Activated CD8-positive, alpha-beta memory T cell treated with anti-CD3 and anti-CD28 coated beads for 1 hour (primary cell): Measurements from ENCODE around the gene APBA2.

Source experiments
- DNase-seq, 2 donors: peaks; one replicate each; pipeline ENCODE4 v3.0.0-alpha.2; 2020; ENCODE audit warnings: low read depth in 1 of 2; ENCODE audit errors: extremely low read depth in 1 of 2

Gene APBA2

DNA sequence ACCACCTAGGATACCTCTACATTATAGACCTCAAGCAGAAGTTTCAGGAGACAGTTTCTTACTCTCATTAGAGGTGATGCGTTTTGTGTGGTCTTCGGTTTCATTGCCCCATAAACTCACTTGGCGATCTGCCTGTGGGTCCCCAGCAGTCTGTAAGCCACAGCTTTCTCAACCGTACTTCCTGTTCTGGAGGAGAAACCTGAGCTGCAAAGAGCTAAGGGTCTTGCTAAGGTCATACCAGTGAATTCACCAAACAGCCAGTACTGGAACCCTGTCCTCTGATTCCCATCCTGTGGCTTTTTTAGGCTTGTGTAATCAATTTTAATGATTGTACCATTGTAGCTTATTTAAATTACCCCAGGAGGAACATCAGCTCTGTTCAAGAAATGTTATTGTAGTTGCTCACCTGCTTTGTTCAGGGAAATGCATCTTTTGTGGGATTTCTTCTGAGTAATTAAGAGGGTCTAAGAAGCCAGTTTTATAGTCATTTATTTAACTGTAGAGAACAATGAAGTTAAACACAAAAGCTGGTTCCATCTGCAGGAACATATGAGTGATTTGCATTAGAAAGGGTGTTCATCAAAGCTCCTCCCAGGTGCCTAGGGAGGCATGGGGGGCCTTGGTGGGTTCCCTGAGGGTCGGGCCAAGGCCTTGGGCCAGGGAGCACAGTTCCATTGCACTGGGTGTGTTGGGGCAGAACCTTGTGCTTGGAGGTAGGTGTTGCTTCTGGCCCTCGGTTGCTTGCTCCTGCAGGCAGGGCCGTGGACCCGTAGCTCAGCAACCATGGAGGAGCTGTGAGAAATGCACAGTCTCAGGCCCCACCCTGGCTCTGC lies 69.6 kb downstream of the APBA2 start:
- no peak for DNase-seq

GRCh38 chr15:28955993-28956421 lies 70.2 kb downstream of the APBA2 start:
- no peak for DNase-seq

DNA sequence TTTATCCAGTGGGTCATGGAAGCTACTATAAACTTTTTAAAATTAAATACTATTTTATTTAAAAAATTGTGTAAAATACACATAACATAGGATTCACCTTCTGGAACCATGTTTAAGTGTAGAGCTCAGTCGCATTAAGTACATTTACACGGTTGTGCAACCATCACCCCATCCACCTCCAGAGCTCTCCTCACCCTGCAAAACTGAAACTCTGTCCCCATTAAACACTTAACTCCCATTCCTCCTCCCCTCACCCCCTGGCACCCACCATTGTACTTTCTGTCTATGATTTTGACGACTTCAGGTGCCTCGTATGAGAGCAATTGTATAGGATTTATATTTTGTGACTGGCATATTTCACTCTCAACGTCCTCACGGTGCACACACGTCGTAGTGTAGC lies 70.7 kb downstream of the APBA2 start:
- DNase-seq: no peak

DNA sequence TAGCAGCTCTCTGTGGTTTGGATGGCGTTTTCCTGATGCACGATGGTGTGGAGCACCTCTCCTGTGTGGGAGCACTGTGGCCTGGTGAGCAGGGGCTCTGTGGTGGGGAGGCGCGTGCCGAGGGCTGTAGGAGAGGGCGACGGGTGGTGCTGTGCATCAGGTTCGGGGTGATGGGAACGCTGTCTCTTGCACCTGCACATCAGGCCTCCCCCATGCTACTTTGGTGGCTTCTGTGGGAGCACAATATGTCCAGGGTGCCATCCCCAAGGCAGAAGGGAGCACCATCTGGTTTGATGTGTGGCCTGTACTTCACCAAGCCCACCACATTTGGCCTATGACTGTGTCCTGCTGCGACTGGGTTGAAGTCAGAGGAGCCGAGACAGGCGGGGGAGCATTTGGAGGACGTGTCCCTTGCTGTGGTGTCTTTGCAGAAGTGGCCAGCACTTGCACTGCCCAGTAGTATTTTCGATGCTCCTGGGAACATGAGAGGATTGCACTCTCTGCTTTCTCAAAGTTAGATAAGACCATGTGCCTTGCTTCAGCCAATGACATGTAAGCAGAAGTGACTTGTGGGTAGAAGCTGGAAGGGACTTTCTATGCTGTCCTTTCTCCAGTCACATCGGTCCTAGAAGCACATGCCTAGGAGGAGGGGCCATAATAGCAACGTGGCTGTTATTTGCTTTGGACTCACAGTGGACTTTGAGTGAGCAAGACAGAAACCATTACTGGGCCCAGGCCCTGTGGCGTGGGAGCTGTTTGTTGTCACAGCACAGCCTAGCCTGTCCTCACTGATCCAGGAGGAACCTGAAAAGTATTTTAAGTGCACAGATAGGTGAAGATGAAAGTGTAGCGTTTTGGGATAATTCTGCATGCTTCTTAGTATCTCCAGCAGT lies 72.1 kb downstream of the APBA2 start:
- DNase-seq: no peak

DNA sequence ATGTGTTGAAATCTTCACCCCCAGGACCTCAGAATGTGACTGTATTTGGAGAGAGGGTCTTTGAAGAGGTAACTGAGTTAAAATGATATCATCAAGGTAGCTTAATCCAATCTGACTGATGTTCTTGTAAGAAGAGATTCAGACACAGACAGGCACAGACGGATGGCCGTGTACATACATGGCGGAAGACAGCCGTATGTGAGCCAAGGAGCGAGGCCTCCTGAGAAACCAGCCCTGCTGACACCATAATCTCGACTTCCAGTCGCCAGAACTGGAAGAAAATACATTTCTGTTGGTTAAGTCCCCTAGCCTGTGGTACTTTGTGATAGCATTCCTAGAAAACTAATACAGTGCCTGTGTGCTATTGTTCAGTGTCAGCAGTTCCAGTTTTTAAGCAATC lies 73.6 kb downstream of the APBA2 start:
- no peak for DNase-seq

DNA sequence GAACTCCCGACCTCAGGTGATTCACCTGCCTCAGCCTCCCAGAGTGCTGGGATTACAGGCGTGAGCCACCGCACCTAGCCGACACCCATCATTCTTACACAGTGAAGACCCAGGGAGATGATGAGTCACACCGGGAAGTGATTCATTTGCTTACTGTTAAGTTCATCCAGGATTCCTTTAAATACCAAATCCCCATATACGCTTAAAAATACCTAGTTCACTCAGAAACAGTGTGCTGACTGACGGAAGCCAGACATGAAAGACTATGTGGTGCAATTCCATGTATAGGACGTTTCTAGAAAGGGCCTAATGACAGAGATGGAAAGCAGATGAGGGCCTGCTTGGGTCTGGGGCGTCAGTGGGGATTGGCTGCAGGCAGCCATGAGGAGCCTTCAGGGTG lies 75.2 kb downstream of the APBA2 start:
- no peak for DNase-seq

GRCh38 chr15:28961391-28961790 lies 75.6 kb downstream of the APBA2 start:
- no peak for DNase-seq

DNA sequence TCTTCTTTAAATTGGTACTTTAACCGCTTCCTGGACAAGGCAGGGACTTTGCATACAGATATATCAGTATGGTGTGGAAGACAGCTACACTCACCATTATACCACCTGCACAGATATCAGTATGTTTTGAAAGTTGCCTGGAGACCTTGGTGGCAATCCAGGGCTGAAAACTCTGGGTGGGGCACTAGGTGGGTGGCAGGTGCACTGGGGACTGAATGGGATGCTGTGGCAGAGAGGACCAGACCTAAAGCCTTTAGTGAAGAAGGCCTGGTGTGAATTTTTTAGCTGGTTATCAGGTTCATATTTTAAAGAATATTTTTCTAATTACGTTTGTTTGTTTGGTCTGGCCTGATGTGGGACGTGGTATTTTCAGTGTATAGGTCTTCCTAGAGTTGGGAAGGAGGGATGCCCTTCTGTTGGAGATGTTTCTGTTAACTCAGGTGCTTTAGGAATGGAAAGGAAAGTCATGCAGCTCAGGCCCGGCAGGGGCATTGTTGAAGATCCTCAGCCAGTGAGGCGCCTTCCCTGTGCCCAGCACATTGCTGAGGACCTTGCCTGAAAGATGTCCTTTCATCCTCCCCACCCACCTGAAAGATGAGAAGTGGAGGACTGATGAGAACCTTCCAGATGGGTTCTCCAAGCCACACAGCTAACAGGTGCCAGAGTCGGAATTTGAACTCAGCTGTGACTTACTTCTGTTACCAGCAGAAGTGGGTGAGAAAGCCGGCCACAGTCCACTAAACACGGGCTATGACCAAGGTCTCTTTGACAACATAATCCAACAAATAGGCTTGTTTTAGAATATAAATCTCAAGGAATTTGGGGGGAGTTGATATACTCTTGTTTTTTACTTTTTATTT lies 77.3 kb downstream of the APBA2 start:
- DNase-seq: no peak

- no peak for DNase-seq
Measured at GRCh38 chr15:28963711-28964081, 77.9 kb downstream of the APBA2 start.

DNA sequence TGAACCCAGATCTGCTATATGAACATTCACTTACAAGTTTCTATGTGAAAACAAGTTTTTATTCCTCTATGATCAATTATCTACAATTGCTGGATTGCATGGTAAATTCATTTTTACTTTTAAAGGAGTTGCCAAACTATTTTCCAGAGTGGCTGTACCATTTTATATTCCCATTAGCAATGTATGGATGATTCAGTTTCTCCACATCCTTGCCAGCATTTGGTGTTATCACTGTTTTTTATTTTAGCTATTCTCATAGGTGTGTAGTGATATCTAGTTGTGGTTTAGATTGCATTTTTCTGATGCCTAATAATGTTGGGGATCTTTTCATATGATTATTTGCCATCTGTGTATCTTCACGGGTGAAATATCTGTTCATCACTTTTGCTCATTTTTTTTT lies 78.3 kb downstream of the APBA2 start:
- DNase-seq: no peak

GRCh38 chr15:28967066-28967465 lies 81.3 kb downstream of the APBA2 start:
- no peak for DNase-seq

DNA sequence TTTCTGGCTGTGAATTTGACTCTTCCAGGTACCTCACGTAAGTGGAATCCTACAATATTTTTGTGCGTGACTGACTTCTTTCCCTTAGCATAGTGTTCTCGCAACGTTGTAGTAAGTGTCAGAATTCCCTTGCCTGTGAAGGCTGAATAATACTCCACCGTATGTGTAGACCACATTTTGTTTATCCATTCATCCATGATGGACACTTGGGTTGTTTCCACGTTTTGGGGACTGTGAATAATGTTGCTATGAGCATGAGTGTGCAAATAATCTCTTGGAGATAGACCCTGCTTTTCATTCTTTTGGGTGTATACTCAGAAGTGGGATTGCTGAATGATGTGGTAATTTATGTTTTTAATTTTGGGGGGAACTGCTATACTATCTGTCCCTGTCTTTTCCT lies 82.2 kb downstream of the APBA2 start:
- DNase-seq: no peak

GRCh38 chr15:28969511-28970085 lies 83.8 kb downstream of the APBA2 start:
- DNase-seq: no peak

DNA sequence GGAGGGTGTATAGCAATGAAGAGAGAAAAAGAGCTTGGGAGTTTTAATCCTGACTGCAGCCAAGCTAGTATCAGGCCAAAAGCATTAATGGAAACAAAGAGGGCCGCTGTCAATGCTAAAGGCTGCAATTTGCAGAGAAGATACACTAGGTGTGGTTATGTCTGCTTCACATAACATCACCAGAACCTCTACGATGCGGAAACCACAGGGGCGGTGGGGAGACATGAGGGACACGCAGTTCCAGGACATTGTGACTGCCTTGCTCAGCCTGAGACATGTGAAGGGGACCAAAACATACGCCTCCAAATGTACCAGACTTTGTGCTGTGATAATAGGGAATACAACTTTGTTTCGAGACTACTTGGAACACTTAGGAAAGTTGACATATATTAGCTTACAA lies 88.4 kb downstream of the APBA2 start:
- peak; percentile 24 to 45 for DNase-seq

GRCh38 chr15:28975766-28976179 lies 90.0 kb downstream of the APBA2 start:
- peak; percentile 44 to 57 for DNase-seq

- no peak for DNase-seq
Measured at GRCh38 chr15:28977377-28978010, 91.7 kb downstream of the APBA2 start.

DNA sequence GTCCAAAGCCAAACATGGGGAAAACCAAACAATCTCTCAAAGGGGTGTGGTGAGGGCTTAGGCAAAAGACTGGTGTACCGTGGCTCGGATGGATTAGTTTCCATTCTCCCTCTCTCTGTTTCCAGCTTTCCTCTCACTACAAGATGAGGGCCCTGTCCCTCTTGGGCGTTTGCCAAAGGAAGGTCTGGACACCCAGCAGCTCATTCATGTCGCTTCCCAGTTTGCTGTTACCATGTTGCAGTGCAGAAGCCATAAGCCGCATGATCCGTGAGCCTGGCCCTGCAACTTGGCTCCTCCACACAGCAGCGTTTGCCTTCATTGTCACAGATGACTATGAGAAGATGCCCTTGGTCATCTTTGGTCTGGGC lies 92.2 kb downstream of the APBA2 start:
- no peak for DNase-seq

DNA sequence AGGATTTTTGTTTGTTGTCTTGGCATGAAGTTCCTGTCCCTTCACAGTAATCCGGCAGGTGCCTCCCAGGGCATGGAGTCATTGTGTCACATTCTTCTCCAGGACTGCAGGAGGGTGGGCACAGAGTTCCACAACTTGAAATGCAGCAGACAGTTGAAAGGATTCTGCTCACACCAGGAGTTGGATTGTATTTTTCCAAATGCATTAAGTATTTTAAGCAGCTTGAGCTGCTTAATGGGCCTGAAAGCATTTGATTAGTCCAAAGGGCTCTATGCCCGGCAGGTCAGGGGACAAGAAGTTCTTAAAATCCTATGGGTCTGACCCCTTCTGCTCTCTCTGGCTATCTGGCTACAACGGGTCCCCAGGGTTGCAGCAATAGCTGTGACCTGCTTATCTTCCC lies 92.9 kb downstream of the APBA2 start:
- DNase-seq: no peak

- DNase-seq: no peak
Measured at GRCh38 chr15:28979208-28979841, 93.6 kb downstream of the APBA2 start.
